SK-N-SH treated with all-trans-retinoic acid at 6 μM for 48 hours (cell line): ENCODE results near the gene CUL1.

Experiments
- ATAC-seq: fragments of 200-7000 bp; cut with Tn5 transposase; 3 replicates; pipeline ENCODE4 v1.9.1; 2020; ENCODE audit warnings: mild to moderate bottlenecking, moderate library complexity
- ARNTL ChIP-seq: fragments of 450-650 bp; formaldehyde crosslinking; IDR thresholded peaks from 2 replicates; pipeline ENCODE4 v1.5.0; 2020; ENCODE audit warnings: low read depth, mild to moderate bottlenecking, moderate library complexity, borderline replicate concordance
- CSDC2 ChIP-seq: fragments of 250-450 bp; sonication (Bioruptor Pico); IDR thresholded peaks from 2 replicates; pipeline ENCODE4 v1.5.0; 2020; ENCODE audit warnings: mild to moderate bottlenecking, moderate library complexity
- ESRRG ChIP-seq: fragments of 250-450 bp; sonication (Bioruptor Pico); IDR thresholded peaks from 2 replicates; pipeline ENCODE4 v1.6.1; 2021; ENCODE audit warnings: mild to moderate bottlenecking
- GLIS3 ChIP-seq: fragments of 250-450 bp; sonication (Bioruptor Pico); IDR thresholded peaks from 2 replicates; pipeline ENCODE4 v1.5.0; 2020; ENCODE audit warnings: mild to moderate bottlenecking, moderate library complexity
- ISL1 ChIP-seq: fragments of 250-450 bp; sonication (Bioruptor Pico); IDR thresholded peaks from 2 replicates; pipeline ENCODE4 v2.1.2; 2022; ENCODE audit warnings: mild to moderate bottlenecking, moderate library complexity
- OSR1 ChIP-seq: fragments of 250-450 bp; sonication (Bioruptor Pico); IDR thresholded peaks from 2 replicates; pipeline ENCODE4 v1.8.0; 2022; ENCODE audit warnings: moderate library complexity, mild to moderate bottlenecking, inconsistent platforms
- RARB ChIP-seq: fragments of 250-450 bp; sonication (Bioruptor Pico); IDR thresholded peaks from 2 replicates; pipeline ENCODE4 v1.8.0; 2021; ENCODE audit warnings: mild to moderate bottlenecking, moderate library complexity
- SNAI2 ChIP-seq: fragments of 250-450 bp; sonication (Bioruptor Pico); IDR thresholded peaks from 2 replicates; pipeline ENCODE4 v1.5.0; 2020; ENCODE audit warnings: mild to moderate bottlenecking, moderate library complexity
- ZC3H10 ChIP-seq: fragments of 250-450 bp; sonication (Bioruptor Pico); IDR thresholded peaks from 2 replicates; pipeline ENCODE4 v1.5.1; 2021; ENCODE audit warnings: mild to moderate bottlenecking, moderate library complexity
- ZFP3 ChIP-seq: fragments of 250-450 bp; sonication (Bioruptor Pico); IDR thresholded peaks from 2 replicates; pipeline ENCODE4 v1.5.0; 2020; ENCODE audit warnings: mild to moderate bottlenecking, moderate library complexity
- ZFP30 ChIP-seq: fragments of 450-650 bp; formaldehyde crosslinking; IDR thresholded peaks from 2 replicates; pipeline ENCODE4 v1.5.0; 2022; ENCODE audit warnings: mild to moderate bottlenecking, moderate library complexity
- ZNF565 ChIP-seq: fragments of 450-650 bp; formaldehyde crosslinking; conservative IDR thresholded peaks from 2 replicates; pipeline ENCODE4 v1.5.0; 2020; ENCODE audit warnings: low read depth, mild to moderate bottlenecking, moderate library complexity
- ZNF70 ChIP-seq: fragments of 450-650 bp; formaldehyde crosslinking; IDR thresholded peaks from 2 replicates; pipeline ENCODE4 v1.5.0; 2020; ENCODE audit warnings: mild to moderate bottlenecking, moderate library complexity
- ZNF8 ChIP-seq: fragments of 450-650 bp; formaldehyde crosslinking; IDR thresholded peaks from 2 replicates; pipeline ENCODE4 v1.5.0; 2020; ENCODE audit warnings: mild to moderate bottlenecking, moderate library complexity
- TF ChIP-seq, protein P1 (sequence below): fragments of 250-450 bp; sonication (Bioruptor Pico); IDR thresholded peaks from 2 replicates; pipeline ENCODE4 v1.5.1; 2020; ENCODE audit warnings: low read depth, mild to moderate bottlenecking, moderate library complexity
- TF ChIP-seq, protein P2 (sequence below): fragments of 250-450 bp; sonication (Bioruptor Pico); IDR thresholded peaks from 2 replicates; pipeline ENCODE4 v1.8.0; 2021; ENCODE audit warnings: low read depth, mild to moderate bottlenecking, moderate library complexity, borderline replicate concordance
- TF ChIP-seq, protein P3 (sequence below): fragments of 250-450 bp; sonication (Bioruptor Pico); IDR thresholded peaks from 2 replicates; pipeline ENCODE4 v1.5.0; 2020; ENCODE audit warnings: mild to moderate bottlenecking, moderate library complexity
- TF ChIP-seq, protein P4 (sequence below): fragments of 250-450 bp; sonication (Bioruptor Pico); IDR thresholded peaks from 2 replicates; pipeline ENCODE4 v1.5.1; 2021; ENCODE audit warnings: mild to moderate bottlenecking, moderate library complexity

Gene CUL1

DNA sequence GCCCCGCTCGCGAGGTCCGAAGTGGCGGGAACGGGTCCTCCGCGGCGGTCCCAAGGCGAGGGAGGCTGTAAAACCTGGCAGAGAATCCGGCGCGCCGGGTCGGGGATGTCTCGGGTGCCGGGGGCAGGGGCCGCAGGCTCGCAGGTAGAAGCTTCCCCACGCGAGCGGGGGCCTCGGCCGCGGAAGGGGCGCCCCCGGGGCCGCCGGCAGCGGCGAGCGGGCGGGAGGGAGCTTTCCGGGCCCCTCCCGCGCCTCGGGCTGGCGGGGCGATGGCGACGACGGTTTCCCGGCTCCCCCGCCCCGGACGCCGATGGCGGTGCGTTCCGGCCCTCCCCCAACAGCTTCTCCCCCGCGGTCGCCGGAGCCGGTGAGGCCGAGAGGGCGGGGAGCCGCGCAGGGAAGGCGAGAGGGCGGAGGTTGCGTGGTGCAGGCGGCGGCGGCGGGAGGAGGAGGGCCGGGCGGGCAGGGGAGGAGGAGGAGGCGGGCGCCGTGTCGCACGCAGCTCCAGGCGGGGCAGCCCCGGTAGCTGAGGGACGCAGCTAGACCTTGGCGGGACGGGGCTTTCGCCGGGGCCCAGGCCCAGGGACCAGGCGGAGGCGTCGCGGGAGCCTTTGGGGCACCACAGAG is at the start of gene CUL1:
Gene CUL1 (plus strand): TSS at position 507 of the 627 bp plus-strand sequence. CDS start 31,220 bp downstream, outside the sequence.
- peak; percentile 83 for ATAC-seq
- no peak for TF ChIP-seq ESRRG (CRISPR knock-in tag)
- TF ChIP-seq ZC3H10, result no peak
- no peak for TF ChIP-seq ZFP30 (CRISPR knock-in tag)
- TF ChIP-seq, protein P1, sequence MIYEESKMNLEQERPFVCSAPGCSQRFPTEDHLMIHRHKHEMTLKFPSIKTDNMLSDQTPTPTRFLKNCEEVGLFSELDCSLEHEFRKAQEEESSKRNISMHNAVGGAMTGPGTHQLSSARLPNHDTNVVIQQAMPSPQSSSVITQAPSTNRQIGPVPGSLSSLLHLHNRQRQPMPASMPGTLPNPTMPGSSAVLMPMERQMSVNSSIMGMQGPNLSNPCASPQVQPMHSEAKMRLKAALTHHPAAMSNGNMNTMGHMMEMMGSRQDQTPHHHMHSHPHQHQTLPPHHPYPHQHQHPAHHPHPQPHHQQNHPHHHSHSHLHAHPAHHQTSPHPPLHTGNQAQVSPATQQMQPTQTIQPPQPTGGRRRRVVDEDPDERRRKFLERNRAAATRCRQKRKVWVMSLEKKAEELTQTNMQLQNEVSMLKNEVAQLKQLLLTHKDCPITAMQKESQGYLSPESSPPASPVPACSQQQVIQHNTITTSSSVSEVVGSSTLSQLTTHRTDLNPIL (CRISPR knock-in tag), result no peak
- no peak for TF ChIP-seq OSR1
- no peak for TF ChIP-seq ZFP3 (CRISPR knock-in tag)
- TF ChIP-seq, protein P2, sequence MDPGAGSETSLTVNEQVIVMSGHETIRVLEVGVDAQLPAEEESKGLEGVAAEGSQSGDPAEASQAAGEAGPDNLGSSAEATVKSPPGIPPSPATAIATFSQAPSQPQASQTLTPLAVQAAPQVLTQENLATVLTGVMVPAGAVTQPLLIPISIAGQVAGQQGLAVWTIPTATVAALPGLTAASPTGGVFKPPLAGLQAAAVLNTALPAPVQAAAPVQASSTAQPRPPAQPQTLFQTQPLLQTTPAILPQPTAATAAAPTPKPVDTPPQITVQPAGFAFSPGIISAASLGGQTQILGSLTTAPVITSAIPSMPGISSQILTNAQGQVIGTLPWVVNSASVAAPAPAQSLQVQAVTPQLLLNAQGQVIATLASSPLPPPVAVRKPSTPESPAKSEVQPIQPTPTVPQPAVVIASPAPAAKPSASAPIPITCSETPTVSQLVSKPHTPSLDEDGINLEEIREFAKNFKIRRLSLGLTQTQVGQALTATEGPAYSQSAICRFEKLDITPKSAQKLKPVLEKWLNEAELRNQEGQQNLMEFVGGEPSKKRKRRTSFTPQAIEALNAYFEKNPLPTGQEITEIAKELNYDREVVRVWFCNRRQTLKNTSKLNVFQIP, result no peak
- TF ChIP-seq, protein P3, sequence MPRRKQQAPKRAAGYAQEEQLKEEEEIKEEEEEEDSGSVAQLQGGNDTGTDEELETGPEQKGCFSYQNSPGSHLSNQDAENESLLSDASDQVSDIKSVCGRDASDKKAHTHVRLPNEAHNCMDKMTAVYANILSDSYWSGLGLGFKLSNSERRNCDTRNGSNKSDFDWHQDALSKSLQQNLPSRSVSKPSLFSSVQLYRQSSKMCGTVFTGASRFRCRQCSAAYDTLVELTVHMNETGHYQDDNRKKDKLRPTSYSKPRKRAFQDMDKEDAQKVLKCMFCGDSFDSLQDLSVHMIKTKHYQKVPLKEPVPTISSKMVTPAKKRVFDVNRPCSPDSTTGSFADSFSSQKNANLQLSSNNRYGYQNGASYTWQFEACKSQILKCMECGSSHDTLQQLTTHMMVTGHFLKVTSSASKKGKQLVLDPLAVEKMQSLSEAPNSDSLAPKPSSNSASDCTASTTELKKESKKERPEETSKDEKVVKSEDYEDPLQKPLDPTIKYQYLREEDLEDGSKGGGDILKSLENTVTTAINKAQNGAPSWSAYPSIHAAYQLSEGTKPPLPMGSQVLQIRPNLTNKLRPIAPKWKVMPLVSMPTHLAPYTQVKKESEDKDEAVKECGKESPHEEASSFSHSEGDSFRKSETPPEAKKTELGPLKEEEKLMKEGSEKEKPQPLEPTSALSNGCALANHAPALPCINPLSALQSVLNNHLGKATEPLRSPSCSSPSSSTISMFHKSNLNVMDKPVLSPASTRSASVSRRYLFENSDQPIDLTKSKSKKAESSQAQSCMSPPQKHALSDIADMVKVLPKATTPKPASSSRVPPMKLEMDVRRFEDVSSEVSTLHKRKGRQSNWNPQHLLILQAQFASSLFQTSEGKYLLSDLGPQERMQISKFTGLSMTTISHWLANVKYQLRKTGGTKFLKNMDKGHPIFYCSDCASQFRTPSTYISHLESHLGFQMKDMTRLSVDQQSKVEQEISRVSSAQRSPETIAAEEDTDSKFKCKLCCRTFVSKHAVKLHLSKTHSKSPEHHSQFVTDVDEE, result 0 out of 2 replicates have a peak, but pooled peaks have one; percentile 24
- 0 out of 2 replicates have a peak, but pooled peaks have one; percentile 53 for TF ChIP-seq CSDC2 (CRISPR knock-in tag)
- 0 out of 2 replicates have a peak, but pooled peaks have one; percentile 37 for TF ChIP-seq GLIS3 (CRISPR knock-in tag)
- TF ChIP-seq ARNTL (CRISPR knock-in tag), result no peak

DNA sequence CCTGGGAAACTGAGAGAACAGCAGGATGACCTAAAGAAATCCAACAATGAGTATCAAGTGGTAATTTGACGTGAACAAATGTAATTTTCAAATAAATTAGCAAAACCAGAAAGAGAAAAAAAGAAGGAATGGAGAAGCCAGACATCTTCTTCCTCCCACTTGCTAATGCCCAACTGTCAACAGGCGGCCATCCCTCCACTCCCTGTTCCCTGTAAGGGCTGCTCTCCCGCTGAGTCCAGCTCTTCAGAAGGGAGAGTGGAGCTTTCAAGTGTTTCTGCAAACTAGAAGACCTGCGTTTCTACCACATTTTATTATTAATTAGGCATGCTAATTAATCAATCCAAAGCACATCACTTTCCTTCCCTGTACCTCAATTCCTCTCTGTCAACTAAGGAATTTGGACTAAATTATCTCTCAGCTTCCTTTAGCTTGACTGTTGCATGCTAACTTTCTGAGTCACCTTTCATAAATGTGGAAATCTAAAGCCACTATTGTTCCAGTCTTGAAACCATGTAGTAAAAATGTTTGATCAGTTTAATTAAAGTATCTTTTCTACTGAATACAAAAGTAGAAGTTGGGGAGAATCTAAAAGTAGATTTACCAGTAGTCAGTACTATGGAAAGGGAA is 48.4 kb upstream of the CUL1 start:
- TF ChIP-seq ISL1 (peak; percentile 76), OSR1 (no peak)

DNA sequence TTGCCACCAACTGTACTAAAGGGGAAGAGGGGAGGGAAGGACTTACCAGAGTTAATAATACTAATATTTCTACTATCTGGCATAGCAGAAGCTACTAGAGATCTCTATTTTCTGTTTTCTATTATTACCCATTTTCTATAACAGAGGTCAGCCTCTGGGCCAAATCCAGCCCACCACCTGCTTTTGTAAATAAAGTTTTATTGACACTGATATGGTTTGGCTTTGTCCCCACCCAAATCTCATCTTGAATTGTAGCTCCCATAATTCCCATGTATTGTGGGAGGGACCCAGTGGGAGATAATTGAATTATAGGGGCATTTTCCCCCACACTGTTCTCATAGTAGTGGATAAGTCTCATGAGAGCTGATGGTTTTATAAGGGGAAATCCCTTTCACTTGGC is 45.9 kb upstream of the CUL1 start:
- no peak for ATAC-seq
- TF ChIP-seq ARNTL (CRISPR knock-in tag) (no peak), ZC3H10 (no peak), ZNF8 (CRISPR knock-in tag) (no peak)
- TF ChIP-seq, protein P4, sequence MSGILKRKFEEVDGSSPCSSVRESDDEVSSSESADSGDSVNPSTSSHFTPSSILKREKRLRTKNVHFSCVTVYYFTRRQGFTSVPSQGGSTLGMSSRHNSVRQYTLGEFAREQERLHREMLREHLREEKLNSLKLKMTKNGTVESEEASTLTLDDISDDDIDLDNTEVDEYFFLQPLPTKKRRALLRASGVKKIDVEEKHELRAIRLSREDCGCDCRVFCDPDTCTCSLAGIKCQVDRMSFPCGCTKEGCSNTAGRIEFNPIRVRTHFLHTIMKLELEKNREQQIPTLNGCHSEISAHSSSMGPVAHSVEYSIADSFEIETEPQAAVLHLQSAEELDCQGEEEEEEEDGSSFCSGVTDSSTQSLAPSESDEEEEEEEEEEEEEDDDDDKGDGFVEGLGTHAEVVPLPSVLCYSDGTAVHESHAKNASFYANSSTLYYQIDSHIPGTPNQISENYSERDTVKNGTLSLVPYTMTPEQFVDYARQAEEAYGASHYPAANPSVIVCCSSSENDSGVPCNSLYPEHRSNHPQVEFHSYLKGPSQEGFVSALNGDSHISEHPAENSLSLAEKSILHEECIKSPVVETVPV (CRISPR knock-in tag), result no peak

More for the DNA sequence above, 48.4 kb upstream of the CUL1 start:
- peak; percentile 94 for ATAC-seq

DNA sequence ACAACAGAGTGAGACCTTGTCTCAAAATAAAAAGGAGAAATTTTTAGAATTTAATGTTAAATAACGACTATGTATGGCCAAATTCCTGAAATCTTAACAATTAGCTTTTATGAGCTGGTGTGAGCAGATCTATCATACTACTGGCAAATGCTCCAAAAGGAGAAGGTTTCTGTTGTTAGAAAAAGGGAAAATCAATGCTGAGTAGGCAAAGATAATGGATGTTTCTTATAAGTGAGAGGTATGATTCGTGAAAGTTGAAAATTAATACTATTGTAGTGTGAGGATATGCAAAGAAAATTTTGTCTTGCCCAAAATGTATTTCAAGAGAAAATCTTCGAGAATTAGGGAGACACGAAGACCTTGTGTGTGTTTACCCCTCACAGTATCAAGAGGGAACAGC is 40.8 kb upstream of the CUL1 start:
- no peak for ATAC-seq
- TF ChIP-seq ISL1, result no peak
- no peak for TF ChIP-seq GLIS3 (CRISPR knock-in tag)
- no peak for TF ChIP-seq ZFP3 (CRISPR knock-in tag)
- no peak for TF ChIP-seq ZNF70 (CRISPR knock-in tag)
- no peak for TF ChIP-seq ZNF565
- no peak for TF ChIP-seq OSR1
- TF ChIP-seq, protein P4 (CRISPR knock-in tag), result no peak
- TF ChIP-seq, protein P1 (CRISPR knock-in tag), result no peak
- TF ChIP-seq CSDC2 (CRISPR knock-in tag), result no peak
- TF ChIP-seq RARB (CRISPR knock-in tag), result no peak
- no peak for TF ChIP-seq ZC3H10
- no peak for TF ChIP-seq ZNF8 (CRISPR knock-in tag)
- no peak for TF ChIP-seq ESRRG (CRISPR knock-in tag)
- TF ChIP-seq ARNTL (CRISPR knock-in tag), result no peak
- TF ChIP-seq SNAI2, result no peak
